Sigmoid colon (tissue), 7 donors: ENCODE results near the gene EIF3L. TPM values are rescaled to one million over a fixed set of nuclear protein-coding genes. Genes with fewer than 3 reads are reported as not detected.

ENCODE experiments used
- DNase-seq: peaks from one replicate; pipeline ENCODE4 v3.0.0-alpha.2; 2019
- H3K27ac ChIP-seq, 4 donors: fragments of 200-600 bp; sonication (generic); one replicate each; pipeline ENCODE4 v1.5.1; 2016 to 2019; ENCODE audit warnings: mild to moderate bottlenecking in 1 of 4
- H3K27me3 ChIP-seq, 3 donors: fragments of 200-600 bp; sonication (generic); one replicate each; pipeline ENCODE4 v1.5.1; 2019; ENCODE audit warnings: mild to moderate bottlenecking in 1 of 3
- H3K36me3 ChIP-seq, 4 donors: fragments of 200-600 bp; sonication (generic); one replicate each; pipeline ENCODE4 v1.5.1; 2016 to 2019
- H3K4me1 ChIP-seq, 4 donors: fragments of 200-600 bp; sonication (generic); one replicate each; pipeline ENCODE4 v1.5.1; 2017 to 2019
- H3K4me3 ChIP-seq, 4 donors: fragments of 200-600 bp; sonication (generic); one replicate each; pipeline ENCODE4 v1.5.1; 2017 to 2019; ENCODE audit warnings: mild to moderate bottlenecking in 2 of 4, moderate library complexity in 1 of 4
- H3K9me3 ChIP-seq, 4 donors: fragments of 200-600 bp in 3 of 4; sonication (generic) in 3 of 4; one replicate each; pipeline versions ENCODE4 v1.5.1 to v1.6.1; 2013 to 2019
- CTCF ChIP-seq, 4 experiments: fragments of 450-650 bp in 3 of 4; fragments of 200-600 bp in 1 of 4; IDR thresholded peaks; one replicate each; pipeline ENCODE4 v1.5.1; 2016 to 2019; ENCODE audit warnings: antibody characterized with exemption in 4 of 4, mild to moderate bottlenecking in 3 of 4, moderate library complexity in 2 of 4
- EP300 ChIP-seq, 4 donors: sonication (generic); formaldehyde crosslinking; IDR thresholded peaks; one replicate each; pipeline ENCODE4 v1.6.1; 2017; ENCODE audit warnings: antibody characterized with exemption in 4 of 4
- POLR2A ChIP-seq, 2 donors: fragments of 450-650 bp; IDR thresholded peaks; one replicate each; pipeline ENCODE4 v1.6.1; 2016; ENCODE audit warnings: antibody characterized with exemption in 2 of 2, mild to moderate bottlenecking in 2 of 2, moderate library complexity in 2 of 2
- POLR2AphosphoS5 ChIP-seq, 4 donors: sonication (generic); formaldehyde crosslinking; IDR thresholded peaks; one replicate each; pipeline ENCODE4 v1.6.1; 2017; ENCODE audit warnings: antibody characterized with exemption in 4 of 4
- WGBS, 2 donors: extraction: QIAGEN DNeasy Blood & Tissue Kit; methylation state at CpG; one replicate each; pipeline ENCODE4 v1.1.7; 2013; 5-methylcytosine and 5-hydroxymethylcytosine counted together
- intact Hi-C: fragments of 100-400 bp; cut with DNase I; formaldehyde crosslinking; loops from one replicate; pipeline ENCODE4 v1.15.1; 2023
- polyA plus RNA-seq, 3 donors: library from polyadenylated mRNA; stranded (reverse); fragments of 200-250 nt; gene quantifications; one replicate each; pipeline ENCODE4 v1.2.3, GENCODE V29; 2013
- total RNA-seq, 4 donors: library from RNA; depleted of rRNA; stranded (reverse); fragments of >200 nt; gene quantifications; one replicate each; pipeline ENCODE4 v1.1.0, GENCODE V29; 2016
- donor health status: healthy with polysubstance abuse.
- donor health status: Bipolar disorder and iron deficiency.
- donor health status: healthy.

The EIF3L gene
- total and polyA plus RNA-seq, 7 donors = 198 to 628 (median 366) TPM

- H3K4me3 ChIP-seq = peak overlapping the region in 2 of 4 donors; percentile 22 to 39
- peaks cover 0 to 80% (median 67%) of the 10 kb centered on the region in 4 donors for H3K4me1 ChIP-seq
- no peak for TF ChIP-seq EP300 (IDR thresholded peaks at IDR 0.05)
- no peak for TF ChIP-seq CTCF (IDR thresholded peaks at IDR 0.05)
- no peak for TF ChIP-seq POLR2AphosphoS5 (IDR thresholded peaks at IDR 0.05)
- TF ChIP-seq POLR2A (IDR thresholded peaks at IDR 0.05) = no peak
- DNase-seq = no peak
- no peaks in the 10 kb centered on the region for H3K27me3 ChIP-seq
- 85 to 89% methylated on average over 8 of the region's 8 CpGs for WGBS, 2 donors
- H3K36me3 ChIP-seq = peaks cover 11 to 48% (median 45%) of the 10 kb centered on the region in 4 donors
- intact Hi-C loops = loop anchor here (2.0 kb wide), 1 partner anchor 21 kb away; no protein-coding TSS in a partner anchor
- H3K9me3 ChIP-seq = no peaks in the 10 kb centered on the region
- H3K27ac ChIP-seq = peak overlapping the region; percentile 88 to 97 (median 92)
Observed at GRCh38 chr22:37911697-37912096, 62.5 kb downstream of the EIF3L start.

DNA sequence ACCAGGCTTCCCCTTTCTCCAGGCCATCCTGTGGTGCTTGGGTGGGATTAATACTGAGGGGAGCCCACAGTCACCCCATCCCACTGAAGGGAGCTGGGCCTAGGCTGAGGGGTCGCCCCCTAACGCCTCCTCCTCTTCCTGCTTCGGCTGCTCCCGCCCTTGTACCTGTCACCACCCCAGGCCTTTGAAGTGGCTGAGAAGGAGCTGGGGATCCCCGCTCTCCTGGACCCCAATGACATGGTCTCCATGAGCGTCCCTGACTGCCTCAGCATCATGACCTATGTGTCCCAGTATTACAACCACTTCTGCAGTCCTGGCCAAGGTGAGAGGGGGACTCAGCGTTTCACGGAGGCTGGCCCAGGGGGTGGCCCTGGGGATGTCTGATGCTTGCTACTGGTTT is 63.0 kb downstream of the EIF3L start:
- DNase-seq = no peak
- intact Hi-C loops = no loop called here
- Histone ChIP-seq H3K4me1 (peaks cover 0 to 81% (median 68%) of the 10 kb centered on the region in 4 donors), H3K9me3 (no peaks in the 10 kb centered on the region), H3K27ac (peak overlapping the region; percentile 88 to 97 (median 92)), H3K36me3 (peaks cover 11 to 53% (median 50%) of the 10 kb centered on the region in 4 donors), H3K27me3 (no peaks in the 10 kb centered on the region), H3K4me3 (peak overlapping the region in 1 of 4 donors; percentile 39)
- TF ChIP-seq POLR2AphosphoS5 (IDR thresholded peaks at IDR 0.05) (no peak), CTCF (IDR thresholded peaks at IDR 0.05) (no peak), POLR2A (IDR thresholded peaks at IDR 0.05) (no peak), EP300 (IDR thresholded peaks at IDR 0.05) (no peak)
- 81 to 82% methylated on average over 8 of the region's 8 CpGs for WGBS, 2 donors

DNA sequence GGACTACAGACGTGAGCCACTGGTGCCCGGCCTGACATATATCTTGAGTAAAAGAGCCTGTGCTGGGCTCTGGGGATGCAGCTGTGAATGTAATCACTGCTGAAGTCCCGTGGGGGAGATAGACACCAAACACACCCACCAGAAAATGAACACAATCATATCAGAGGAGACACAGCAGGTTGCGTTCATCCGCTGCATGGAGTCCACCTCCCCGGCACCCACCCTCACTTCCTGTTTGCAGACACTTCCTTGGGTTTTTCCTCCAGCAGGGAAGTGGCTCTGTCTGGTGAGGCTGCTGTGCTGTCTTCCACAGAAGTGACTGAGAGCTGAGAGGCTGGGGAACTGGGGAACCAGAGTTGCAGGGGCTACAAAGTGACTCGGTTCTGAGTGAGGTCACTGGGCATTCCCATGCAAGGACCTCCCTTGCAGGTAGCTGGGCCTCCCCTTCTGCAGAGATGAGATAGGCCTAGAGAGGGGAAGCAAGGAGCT is 64.1 kb downstream of the EIF3L start:
- Histone ChIP-seq H3K27me3 (no peaks in the 10 kb centered on the region), H3K9me3 (no peaks in the 10 kb centered on the region), H3K4me1 (peaks cover 0 to 77% (median 60%) of the 10 kb centered on the region in 4 donors), H3K36me3 (peaks cover 14 to 64% (median 61%) of the 10 kb centered on the region in 4 donors), H3K4me3 (no peak overlapping the region), H3K27ac (peak overlapping the region; percentile 88 to 97 (median 92))
- no peak for TF ChIP-seq EP300 (IDR thresholded peaks at IDR 0.05)
- no peak for TF ChIP-seq CTCF (IDR thresholded peaks at IDR 0.05)
- TF ChIP-seq POLR2AphosphoS5 (IDR thresholded peaks at IDR 0.05) = no peak
- TF ChIP-seq POLR2A (IDR thresholded peaks at IDR 0.05) = no peak
- no peak for DNase-seq
- intact Hi-C loops = no loop called here
- WGBS, 2 donors = 78 to 86% methylated on average over 7 of the region's 7 CpGs

DNA sequence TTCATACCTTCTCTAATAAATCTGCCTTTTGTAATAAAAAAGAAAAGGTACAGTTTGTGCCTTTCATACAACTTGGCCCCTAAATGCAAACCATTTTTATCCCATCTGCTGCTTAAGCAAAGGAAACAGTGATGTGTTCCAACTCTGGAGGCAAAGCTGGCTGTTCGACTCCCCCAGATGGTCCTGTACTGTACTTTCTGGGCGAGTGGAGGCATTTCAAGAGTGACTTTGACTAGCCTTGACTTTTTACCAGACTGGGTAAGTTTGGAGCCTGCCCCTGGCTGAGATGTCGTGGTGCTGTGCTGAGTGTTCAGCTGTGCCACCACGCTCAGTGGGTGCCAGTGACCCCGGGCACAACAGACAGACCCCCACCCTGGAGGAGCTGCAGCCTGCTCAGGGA is 67.1 kb downstream of the EIF3L start:
- peak overlapping the region in 3 of 4 donors; percentile 66 to 97 (median 70) for H3K27ac ChIP-seq
- H3K4me1 ChIP-seq = peaks cover 0 to 63% (median 34%) of the 10 kb centered on the region in 4 donors
- DNase-seq = no peak
- intact Hi-C loops = no loop called here
- 96% methylated on average over 5 of the region's 5 CpGs for WGBS, 2 donors
- no peaks in the 10 kb centered on the region for H3K27me3 ChIP-seq
- no peaks in the 10 kb centered on the region for H3K9me3 ChIP-seq
- TF ChIP-seq POLR2AphosphoS5 (IDR thresholded peaks at IDR 0.05) (no peak), POLR2A (IDR thresholded peaks at IDR 0.05) (no peak), CTCF (IDR thresholded peaks at IDR 0.05) (no peak), EP300 (IDR thresholded peaks at IDR 0.05) (no peak)
- no peak overlapping the region for H3K4me3 ChIP-seq
- peaks cover 24 to 94% (median 89%) of the 10 kb centered on the region in 4 donors for H3K36me3 ChIP-seq
